HepG2 (cell line): ENCODE measurements around the gene YPEL5. TPM values are rescaled to one million over a fixed set of nuclear protein-coding genes. Genes with fewer than 3 reads are reported as not detected.
A peak's percentile ranks its signal among the peaks of the same experiment; 100 is the strongest.

Experiments
- ATAC-seq: fragments of 200-7000 bp; cut with Tn5 transposase; 3 replicates; pipeline ENCODE4 v1.9.1; 2020; ENCODE audit warnings: mild to moderate bottlenecking, moderate library complexity
- BruUV-seq: library from RNA; stranded (reverse); fragments of 400-500 nt; replicated peaks from 2 replicates; lab custom pipeline; 2021; lab: Mats Ljungman, UMichigan
- CTCF ChIA-PET: fragments of 300-600 bp; formaldehyde crosslinking; extraction: SDS; loops from one replicate; lab custom pipeline; 2021; ENCODE audit warnings: low total read pairs, inconsistent platforms, low intra/inter-chr PET ratio; lab: Yijun Ruan, JAX
- POLR2A ChIA-PET: fragments of 350-600 bp; sonication (Branson Sonifier 250); formaldehyde crosslinking; loops from one replicate; lab custom pipeline; 2020; ENCODE audit warnings: antibody characterized with exemption, inconsistent platforms; lab: Yijun Ruan, JAX
- DNase-seq: peaks from one replicate; pipeline ENCODE4 v3.0.0-alpha.2; 2015; ENCODE audit warnings: low spot score
- FAIRE-seq: peaks from 3 replicates; lab custom pipeline; 2011; peaks lifted over from hg19 to GRCh38; lab: Jason Lieb, UNC
- H2AFZ ChIP-seq: one replicate; pipeline ENCODE4 v1.6.1; 2011; ENCODE audit warnings: low read length, inconsistent platforms
- H3K27ac ChIP-seq: fragments of 300-600 bp; 3 replicates; pipeline ENCODE4 v1.8.0; 2011; ENCODE audit warnings: mixed run types, mild to moderate bottlenecking, mixed read lengths, low read length, inconsistent platforms; ENCODE audit not compliant: insufficient read depth; ENCODE audit errors: extremely low read length
- H3K27me3 ChIP-seq, 2 experiments: fragments of 200-600 bp in 1 of 2; 2 replicates in 1 of 2; 3 replicates in 1 of 2; pipeline versions ENCODE4 v1.6.0 to v1.8.0; 2011; ENCODE audit warnings: low read length in 2 of 2, mild to moderate bottlenecking in 2 of 2, moderate library complexity in 2 of 2, inconsistent platforms in 1 of 2; ENCODE audit not compliant: insufficient read depth in 2 of 2, control insufficient read depth in 1 of 2
- H3K36me3 ChIP-seq, 2 experiments: fragments of 200-600 bp in 1 of 2; replicated peaks in 1 of 2; 2 replicates in 1 of 2; 3 replicates in 1 of 2; pipeline versions ENCODE4 v1.5.1 to v1.8.0; 2011; ENCODE audit warnings: low read length in 2 of 2, inconsistent platforms in 1 of 2; ENCODE audit not compliant: insufficient read depth in 2 of 2, control insufficient read depth in 1 of 2
- H3K4me1 ChIP-seq: 2 replicates; pipeline ENCODE4 v1.5.1; 2012; ENCODE audit warnings: low read length, inconsistent platforms; ENCODE audit not compliant: insufficient read depth
- H3K4me2 ChIP-seq: 2 replicates; pipeline ENCODE4 v1.6.0; 2011; ENCODE audit warnings: low read depth, low read length, inconsistent platforms
- H3K4me3 ChIP-seq, 3 experiments: fragments of 200-600 bp in 1 of 3; sonication (generic), shearing (Covaris generic) in 1 of 3; replicated peaks in 1 of 3; 2 replicates each; pipeline ENCODE4 v1.5.1; 2011 to 2016; ENCODE audit warnings: low read length in 3 of 3, inconsistent platforms in 2 of 3, low read depth in 2 of 3, mild to moderate bottlenecking in 2 of 3, control low read depth in 1 of 3, mixed read lengths in 1 of 3; ENCODE audit not compliant: insufficient read depth in 1 of 3
- H3K79me2 ChIP-seq: one replicate; pipeline ENCODE4 v1.6.1; 2011; ENCODE audit warnings: low read length, inconsistent platforms; ENCODE audit not compliant: insufficient read depth
- H3K9ac ChIP-seq: 2 replicates; pipeline ENCODE4 v1.6.0; 2011; ENCODE audit warnings: mild to moderate bottlenecking, low read depth, low read length, inconsistent platforms; ENCODE audit not compliant: insufficient read depth
- H3K9me3 ChIP-seq: 2 replicates; pipeline ENCODE4 v1.5.1; 2012; ENCODE audit warnings: mild to moderate bottlenecking, low read length
- H4K20me1 ChIP-seq: 2 replicates; pipeline ENCODE4 v1.6.0; 2011; ENCODE audit warnings: inconsistent platforms, mild to moderate bottlenecking, low read length, moderate library complexity; ENCODE audit not compliant: insufficient read depth
- ATF2 ChIP-seq: sonication (generic); formaldehyde crosslinking; IDR thresholded peaks from 2 replicates; pipeline ENCODE4 v1.4.0; 2020; ENCODE audit warnings: missing genetic modification reagents
- CBX5 ChIP-seq: sonication (generic); formaldehyde crosslinking; IDR thresholded peaks from 2 replicates; pipeline ENCODE4 v1.4.0; 2020; ENCODE audit warnings: missing genetic modification reagents, borderline replicate concordance
- DBP ChIP-seq: sonication (generic); formaldehyde crosslinking; IDR thresholded peaks from 2 replicates; pipeline ENCODE4 v1.4.0; 2020; ENCODE audit warnings: missing genetic modification reagents; ENCODE audit errors: not compliant biosample characterization
- FOXK1 ChIP-seq: sonication (generic); formaldehyde crosslinking; IDR thresholded peaks from 2 replicates; pipeline ENCODE4 v1.4.0; 2020; ENCODE audit warnings: low read depth, missing genetic modification reagents, borderline replicate concordance
- KAT8 ChIP-seq: IDR thresholded peaks from 2 replicates; pipeline ENCODE4 v1.6.1; 2016; ENCODE audit warnings: missing genetic modification reagents, missing compliant biosample characterization
- KMT2B ChIP-seq: IDR thresholded peaks from 2 replicates; pipeline ENCODE4 v1.6.1; 2016; ENCODE audit warnings: missing genetic modification reagents, missing compliant biosample characterization
- RARG ChIP-seq: sonication (generic); formaldehyde crosslinking; IDR thresholded peaks from 2 replicates; pipeline ENCODE4 v1.4.0; 2020; ENCODE audit warnings: low read depth, mild to moderate bottlenecking, missing genetic modification reagents
- SCMH1 ChIP-seq: sonication (generic); formaldehyde crosslinking; IDR thresholded peaks from 2 replicates; pipeline ENCODE4 v1.9.0; 2021; ENCODE audit warnings: missing genetic modification reagents, mild to moderate bottlenecking, borderline replicate concordance
- ZC3H4 ChIP-seq: sonication (generic); formaldehyde crosslinking; IDR thresholded peaks from 2 replicates; pipeline ENCODE4 v1.4.0; 2020; ENCODE audit warnings: missing genetic modification reagents, borderline replicate concordance
- ZNF264 ChIP-seq: sonication (generic); formaldehyde crosslinking; IDR thresholded peaks from 2 replicates; pipeline ENCODE4 v1.4.0; 2020; ENCODE audit warnings: missing genetic modification reagents
- ZNF556 ChIP-seq: sonication (generic); formaldehyde crosslinking; IDR thresholded peaks from 2 replicates; pipeline ENCODE4 v1.4.0; 2020; ENCODE audit warnings: mild to moderate bottlenecking, missing genetic modification reagents, borderline replicate concordance
- ZNF768 ChIP-seq: sonication (generic); formaldehyde crosslinking; IDR thresholded peaks from 2 replicates; pipeline ENCODE4 v1.4.0; 2020; ENCODE audit warnings: missing genetic modification reagents
- ZXDC ChIP-seq: sonication (generic); formaldehyde crosslinking; IDR thresholded peaks from 2 replicates; pipeline ENCODE4 v1.5.0; 2020; ENCODE audit warnings: mild to moderate bottlenecking, missing genetic modification reagents
- WGBS: methylation state at CpG from one replicate; pipeline ENCODE4 v1.1.6; 2017; ENCODE audit warnings: low lambda C conversion rate; 5-methylcytosine and 5-hydroxymethylcytosine counted together
- in situ Hi-C: cut with HindIII; loops from 2 replicates; pipeline ENCODE4 v1.10.0; 2017; ENCODE audit warnings: low pct_unique_long_range_greater_than_20kb; ENCODE audit not compliant: extremely low pct_ligation_motif_present
- intact Hi-C: fragments of 100-400 bp; cut with micrococcal nuclease; formaldehyde crosslinking; loops from one replicate; pipeline ENCODE4 v1.10.0; 2022; ENCODE audit not compliant: unreplicated experiment
- polyA plus RNA-seq, 8 experiments: library from polyadenylated mRNA; depleted of rRNA in 3 of 8; stranded (reverse) in 7 of 8; unstranded in 1 of 8; fragments of >200 nt; fragmentation: Illumina TruSeq in 4 of 8; extraction: Trizol in 4 of 8; gene quantifications; 2 replicates each; pipeline versions ENCODE4 v1.2.1 to v1.2.3, GENCODE V29; 2011 to 2016; ENCODE audit warnings: low read depth in 4 of 8, missing spikeins in 1 of 8, mixed read lengths in 1 of 8; ENCODE audit not compliant: insufficient read depth in 1 of 8
- total RNA-seq, 5 experiments: library from RNA; depleted of rRNA; stranded (reverse); fragments of >200 nt; fragmentation: Illumina TruSeq; extraction: Trizol; gene quantifications; 2 replicates each; pipeline ENCODE4 v1.2.3, GENCODE V29; 2016; ENCODE audit warnings: low read depth in 1 of 5
- TF ChIP-seq, protein P1 (sequence below): sonication (generic); formaldehyde crosslinking; conservative IDR thresholded peaks from 2 replicates; pipeline ENCODE4 v1.4.0; 2020; ENCODE audit warnings: missing genetic modification reagents
- TF ChIP-seq, protein P2 (sequence below): sonication (generic); formaldehyde crosslinking; IDR thresholded peaks from 2 replicates; pipeline ENCODE4 v1.4.0; 2020; ENCODE audit warnings: missing genetic modification reagents, borderline replicate concordance

Gene YPEL5
- total and polyA plus RNA-seq, 2 of the 13 experiments (the other 11 are each of a cell fraction or from before 2014, with no cell fraction given), result 12.7 to 49.7 TPM

- no peak overlapping the region for H3K4me3 ChIP-seq
- no peak overlapping the region for H3K4me2 ChIP-seq
- H3K4me1 ChIP-seq, result peaks cover 35% of the 10 kb centered on the region
- no peaks in the 10 kb centered on the region for H3K36me3 ChIP-seq
- no peaks in the 10 kb centered on the region for H3K79me2 ChIP-seq
- WGBS, result 35% methylated on average over 5 of the region's 5 CpGs
- FAIRE-seq (no peak), DNase-seq (no peak), ATAC-seq (no peak)
- ChIA-PET CTCF (no interaction called here), POLR2A (no interaction called here)
- H3K9me3 ChIP-seq, result no peaks in the 10 kb centered on the region
- peaks cover 0 to 4% of the 10 kb centered on the region in 2 experiments; a peak in 1 of 5 replicates for H3K27me3 ChIP-seq
- no peak overlapping the region for H3K27ac ChIP-seq
- no peaks in the 10 kb centered on the region for H4K20me1 ChIP-seq
- intact Hi-C loops, result no loop called here
- no peak overlapping the region for H3K9ac ChIP-seq
- peak overlapping the region; percentile 69 for H2AFZ ChIP-seq
- BruUV-seq, result no TSS peak
- in situ Hi-C loops, result no loop called here
- TF ChIP-seq KMT2B (CRISPR knock-in tag), result no peak
- no peak for TF ChIP-seq ZC3H4 (CRISPR knock-in tag)
- no peak for TF ChIP-seq ZNF556
- TF ChIP-seq, protein P1, sequence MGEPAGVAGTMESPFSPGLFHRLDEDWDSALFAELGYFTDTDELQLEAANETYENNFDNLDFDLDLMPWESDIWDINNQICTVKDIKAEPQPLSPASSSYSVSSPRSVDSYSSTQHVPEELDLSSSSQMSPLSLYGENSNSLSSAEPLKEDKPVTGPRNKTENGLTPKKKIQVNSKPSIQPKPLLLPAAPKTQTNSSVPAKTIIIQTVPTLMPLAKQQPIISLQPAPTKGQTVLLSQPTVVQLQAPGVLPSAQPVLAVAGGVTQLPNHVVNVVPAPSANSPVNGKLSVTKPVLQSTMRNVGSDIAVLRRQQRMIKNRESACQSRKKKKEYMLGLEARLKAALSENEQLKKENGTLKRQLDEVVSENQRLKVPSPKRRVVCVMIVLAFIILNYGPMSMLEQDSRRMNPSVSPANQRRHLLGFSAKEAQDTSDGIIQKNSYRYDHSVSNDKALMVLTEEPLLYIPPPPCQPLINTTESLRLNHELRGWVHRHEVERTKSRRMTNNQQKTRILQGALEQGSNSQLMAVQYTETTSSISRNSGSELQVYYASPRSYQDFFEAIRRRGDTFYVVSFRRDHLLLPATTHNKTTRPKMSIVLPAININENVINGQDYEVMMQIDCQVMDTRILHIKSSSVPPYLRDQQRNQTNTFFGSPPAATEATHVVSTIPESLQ, result no peak
- TF ChIP-seq ZXDC, result no peak
- TF ChIP-seq, protein P2, sequence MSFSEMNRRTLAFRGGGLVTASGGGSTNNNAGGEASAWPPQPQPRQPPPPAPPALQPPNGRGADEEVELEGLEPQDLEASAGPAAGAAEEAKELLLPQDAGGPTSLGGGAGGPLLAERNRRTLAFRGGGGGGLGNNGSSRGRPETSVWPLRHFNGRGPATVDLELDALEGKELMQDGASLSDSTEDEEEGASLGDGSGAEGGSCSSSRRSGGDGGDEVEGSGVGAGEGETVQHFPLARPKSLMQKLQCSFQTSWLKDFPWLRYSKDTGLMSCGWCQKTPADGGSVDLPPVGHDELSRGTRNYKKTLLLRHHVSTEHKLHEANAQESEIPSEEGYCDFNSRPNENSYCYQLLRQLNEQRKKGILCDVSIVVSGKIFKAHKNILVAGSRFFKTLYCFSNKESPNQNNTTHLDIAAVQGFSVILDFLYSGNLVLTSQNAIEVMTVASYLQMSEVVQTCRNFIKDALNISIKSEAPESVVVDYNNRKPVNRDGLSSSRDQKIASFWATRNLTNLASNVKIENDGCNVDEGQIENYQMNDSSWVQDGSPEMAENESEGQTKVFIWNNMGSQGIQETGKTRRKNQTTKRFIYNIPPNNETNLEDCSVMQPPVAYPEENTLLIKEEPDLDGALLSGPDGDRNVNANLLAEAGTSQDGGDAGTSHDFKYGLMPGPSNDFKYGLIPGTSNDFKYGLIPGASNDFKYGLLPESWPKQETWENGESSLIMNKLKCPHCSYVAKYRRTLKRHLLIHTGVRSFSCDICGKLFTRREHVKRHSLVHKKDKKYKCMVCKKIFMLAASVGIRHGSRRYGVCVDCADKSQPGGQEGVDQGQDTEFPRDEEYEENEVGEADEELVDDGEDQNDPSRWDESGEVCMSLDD, result no peak
- TF ChIP-seq SCMH1 (CRISPR knock-in tag), result no peak
- no peak for TF ChIP-seq ZNF768 (CRISPR knock-in tag)
- TF ChIP-seq FOXK1 (CRISPR knock-in tag), result no peak
- no peak for TF ChIP-seq DBP (CRISPR knock-in tag)
- no peak for TF ChIP-seq KAT8 (CRISPR knock-in tag)
- no peak for TF ChIP-seq ATF2 (CRISPR knock-in tag)
- no peak for TF ChIP-seq RARG
- no peak for TF ChIP-seq ZNF264 (CRISPR knock-in tag)
- no peak for TF ChIP-seq CBX5 (CRISPR knock-in tag)
Measured at GRCh38 chr2:30108851-30109250, 38.0 kb upstream of the YPEL5 start.
